Globus pallidus (tissue), 1 donor: ENCODE results near the gene HHAT.
"Not testable (repeated sequence)": the region's sequence is repeated elsewhere in the genome, so short reads cannot be mapped to it uniquely, and the experiment has no call there.

Experiments
- DNase-seq: peaks from one replicate; pipeline ENCODE4 v3.0.0-alpha.2; 2015; ENCODE audit warnings: low spot score

The HHAT gene

DNA sequence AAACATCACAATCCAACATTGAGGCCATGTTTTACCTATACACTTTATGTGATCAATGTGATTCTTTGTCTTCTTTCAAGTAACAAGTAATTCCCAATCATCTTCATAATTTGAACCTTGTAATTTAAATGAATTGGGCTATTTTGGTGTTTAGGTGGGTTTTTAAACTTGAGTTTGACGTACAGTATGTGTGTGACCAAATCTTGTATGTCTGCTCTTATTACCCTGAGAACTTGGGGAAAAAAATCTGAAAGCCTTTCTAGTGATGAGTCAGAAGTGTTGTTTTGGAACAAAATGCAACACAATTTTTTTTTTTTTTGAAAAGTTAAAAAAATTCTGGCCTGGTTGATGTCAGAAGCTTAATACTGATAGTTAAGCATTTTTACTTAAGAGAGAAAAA lies 68.5 kb downstream of the HHAT start:
- no peak for DNase-seq

DNA sequence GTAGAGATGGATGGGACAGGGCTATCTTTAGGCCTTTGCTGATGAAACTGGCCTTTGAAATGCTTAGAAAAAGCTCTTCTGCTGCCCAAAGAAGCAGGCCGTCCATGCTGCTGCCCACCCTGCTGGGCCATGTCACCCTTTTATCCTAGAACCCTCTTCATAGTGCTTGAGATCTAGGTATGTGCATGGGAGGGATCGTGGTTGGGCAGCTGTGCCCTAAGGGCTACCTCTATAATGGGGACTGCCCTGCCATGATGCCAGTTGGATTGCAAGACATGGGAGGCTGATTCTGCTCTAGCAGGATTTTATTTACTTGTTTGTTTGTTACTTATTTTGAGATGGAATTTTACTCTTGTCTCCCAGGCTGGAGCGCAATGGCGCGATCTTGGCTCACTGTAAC lies 69.0 kb downstream of the HHAT start:
- no peak for DNase-seq

DNA sequence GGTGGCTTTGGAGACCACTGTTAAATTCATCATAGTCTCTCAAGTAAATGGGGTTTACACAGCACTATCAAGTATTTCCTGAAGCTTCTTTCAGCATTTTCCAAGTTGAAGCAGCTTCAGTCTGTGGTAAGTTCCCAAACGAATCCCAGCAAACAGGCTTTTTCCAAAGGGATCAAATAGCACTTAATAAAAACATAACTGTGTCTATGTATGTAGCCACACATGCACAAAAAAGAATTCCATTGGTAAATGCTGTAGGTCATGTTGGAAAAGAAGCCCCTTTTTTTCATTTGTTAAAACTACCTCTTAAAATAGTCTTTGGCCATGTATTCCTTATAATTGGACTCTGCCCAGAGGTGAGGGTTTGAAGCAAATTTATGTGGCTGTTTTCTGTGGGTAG lies 69.8 kb downstream of the HHAT start:
- no peak for DNase-seq

- DNase-seq = peak; percentile 74
Measured at GRCh38 chr1:210400043-210400840, 71.5 kb downstream of the HHAT start.

- no peak for DNase-seq
Measured at GRCh38 chr1:210402560-210402959, 73.9 kb downstream of the HHAT start.

DNA sequence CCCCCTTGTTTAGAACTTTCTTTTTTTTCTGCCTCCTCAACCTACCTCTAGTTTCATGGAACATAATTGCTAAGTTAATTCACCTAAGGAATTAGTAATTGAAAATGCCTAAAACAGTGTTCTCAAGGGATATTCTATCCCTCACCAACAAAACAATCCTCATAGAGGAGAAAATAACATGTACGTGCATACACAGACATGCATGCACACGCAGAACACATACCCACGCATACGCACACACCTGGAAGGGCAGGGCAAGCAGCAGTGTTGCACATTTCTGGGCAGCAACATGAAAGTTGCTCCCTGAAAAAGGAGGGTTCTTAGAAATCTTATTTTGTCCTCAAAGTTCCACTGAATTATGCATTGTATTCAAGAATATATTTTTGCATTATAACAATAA lies 76.6 kb downstream of the HHAT start:
- no peak for DNase-seq

GRCh38 chr1:210406341-210406740 lies 77.6 kb downstream of the HHAT start:
- DNase-seq = not testable (repeated sequence)

DNA sequence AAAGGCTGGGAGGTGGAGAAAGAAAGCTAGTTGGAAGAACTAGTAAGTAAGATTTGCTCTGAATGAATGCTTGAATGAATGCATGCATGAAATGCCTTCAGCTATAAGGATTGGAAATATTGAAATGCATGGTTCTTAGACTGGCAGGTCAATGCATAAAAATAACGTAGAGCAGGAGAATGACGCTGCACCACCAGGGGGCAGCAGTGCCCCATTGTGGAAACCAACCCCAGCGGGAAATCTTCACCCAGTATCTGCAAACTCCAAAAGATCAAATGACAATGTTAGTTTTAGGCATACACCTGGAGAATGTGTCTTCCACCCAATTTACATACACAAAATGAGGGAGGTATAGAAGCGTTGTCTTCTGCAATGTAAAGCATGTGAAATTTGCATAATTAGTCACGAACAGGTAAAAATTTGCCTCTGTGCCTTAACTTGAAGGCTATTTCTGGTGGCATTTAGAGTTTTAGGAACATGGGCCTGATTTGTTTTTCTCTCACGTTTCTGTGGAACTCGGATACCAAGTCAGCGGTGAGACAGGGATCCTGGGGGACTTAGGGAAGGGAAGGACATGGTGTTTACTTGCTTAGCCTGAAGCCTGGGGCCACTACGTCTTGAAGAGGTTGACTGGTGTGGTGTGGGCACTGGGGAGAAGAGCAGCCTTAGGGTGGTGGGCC lies 78.6 kb downstream of the HHAT start:
- peak; percentile 67 for DNase-seq

DNA sequence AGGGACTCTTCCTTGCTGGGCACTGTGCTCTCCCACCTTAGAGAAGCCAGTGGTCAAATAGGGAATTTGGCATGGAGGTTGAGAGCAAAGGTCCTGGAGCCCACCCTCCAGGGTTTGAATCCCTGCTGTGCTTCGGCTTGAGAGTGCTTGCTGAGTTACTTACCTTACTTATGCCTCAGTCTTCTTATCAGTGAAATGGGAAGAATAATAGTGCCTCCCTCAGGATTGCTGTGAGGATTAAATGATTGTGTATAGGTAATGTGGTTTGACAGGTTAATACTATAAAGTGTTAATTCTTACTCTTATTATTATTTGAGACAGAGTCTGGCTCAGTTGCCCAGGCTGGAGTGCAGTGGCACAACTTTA lies 79.2 kb downstream of the HHAT start:
- no peak for DNase-seq

GRCh38 chr1:210412240-210412639 lies 83.5 kb downstream of the HHAT start:
- no peak for DNase-seq

DNA sequence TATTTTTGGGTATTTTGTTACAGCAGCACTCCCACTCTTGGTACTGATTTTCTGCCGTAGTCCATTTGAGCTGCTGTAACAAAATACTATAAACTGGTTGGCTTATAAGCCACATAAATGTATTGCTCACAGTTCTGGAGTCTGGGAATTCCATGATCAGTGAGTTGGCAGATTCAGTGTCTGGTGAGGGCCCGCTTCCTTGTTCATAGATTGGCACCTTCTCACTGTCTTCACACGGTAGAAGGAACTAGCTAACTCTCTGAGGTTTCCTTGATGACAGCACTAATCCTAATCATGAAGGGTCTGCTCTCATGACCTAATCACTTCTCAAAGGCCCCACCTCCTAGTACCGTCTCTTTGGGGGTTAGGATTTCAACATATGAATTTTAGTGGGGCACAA lies 85.2 kb downstream of the HHAT start:
- no peak for DNase-seq

DNA sequence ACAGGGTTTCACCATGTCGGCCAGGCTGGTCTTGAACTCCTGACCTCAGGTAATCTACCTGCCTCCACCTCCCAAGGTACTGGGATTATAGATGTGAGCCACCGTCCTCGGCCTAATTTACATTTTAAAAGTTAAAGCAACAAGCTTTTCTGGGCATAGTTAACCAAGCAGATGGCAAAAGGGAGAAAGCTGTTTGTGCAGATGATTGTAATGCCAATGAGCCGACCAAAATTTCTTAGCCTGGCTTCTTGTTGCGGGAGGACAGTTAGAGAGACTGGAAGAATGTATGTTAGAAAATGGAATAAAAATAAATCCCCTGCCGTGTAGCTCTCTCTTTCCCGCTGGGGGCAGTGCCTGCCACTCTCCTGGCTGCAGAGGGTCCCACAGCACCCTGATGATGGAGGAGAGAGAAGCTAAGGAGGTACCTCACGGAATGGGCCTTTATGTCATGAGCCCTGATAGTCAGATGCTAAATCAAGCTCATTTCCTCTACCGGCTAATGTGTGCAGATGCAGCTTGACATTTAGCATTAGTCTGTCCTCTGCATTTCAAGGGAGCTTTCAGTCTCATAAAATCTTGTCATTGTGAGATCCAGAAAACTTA lies 87.2 kb downstream of the HHAT start:
- DNase-seq = no peak

GRCh38 chr1:210416681-210417080 lies 88.0 kb downstream of the HHAT start:
- DNase-seq = no peak

DNA sequence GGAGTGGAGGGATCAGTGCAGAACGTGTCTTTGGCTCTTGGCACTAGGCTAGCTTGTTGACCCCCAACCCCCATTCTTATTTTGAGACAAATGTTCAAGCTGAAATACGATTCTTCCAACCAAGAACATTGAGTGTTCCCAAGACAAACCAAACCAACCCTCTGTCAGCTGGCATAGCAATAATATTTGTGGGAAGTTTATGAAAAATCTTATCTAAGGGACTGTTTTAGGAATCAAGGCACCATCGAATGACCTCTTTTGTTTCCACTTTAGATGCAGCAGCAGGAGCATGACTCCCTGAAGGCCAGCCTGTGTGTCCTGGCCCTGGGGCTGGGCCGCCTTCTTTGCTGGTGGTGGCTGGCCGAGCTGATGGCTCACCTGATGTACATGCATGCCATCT lies 89.2 kb downstream of the HHAT start:
- no peak for DNase-seq

DNA sequence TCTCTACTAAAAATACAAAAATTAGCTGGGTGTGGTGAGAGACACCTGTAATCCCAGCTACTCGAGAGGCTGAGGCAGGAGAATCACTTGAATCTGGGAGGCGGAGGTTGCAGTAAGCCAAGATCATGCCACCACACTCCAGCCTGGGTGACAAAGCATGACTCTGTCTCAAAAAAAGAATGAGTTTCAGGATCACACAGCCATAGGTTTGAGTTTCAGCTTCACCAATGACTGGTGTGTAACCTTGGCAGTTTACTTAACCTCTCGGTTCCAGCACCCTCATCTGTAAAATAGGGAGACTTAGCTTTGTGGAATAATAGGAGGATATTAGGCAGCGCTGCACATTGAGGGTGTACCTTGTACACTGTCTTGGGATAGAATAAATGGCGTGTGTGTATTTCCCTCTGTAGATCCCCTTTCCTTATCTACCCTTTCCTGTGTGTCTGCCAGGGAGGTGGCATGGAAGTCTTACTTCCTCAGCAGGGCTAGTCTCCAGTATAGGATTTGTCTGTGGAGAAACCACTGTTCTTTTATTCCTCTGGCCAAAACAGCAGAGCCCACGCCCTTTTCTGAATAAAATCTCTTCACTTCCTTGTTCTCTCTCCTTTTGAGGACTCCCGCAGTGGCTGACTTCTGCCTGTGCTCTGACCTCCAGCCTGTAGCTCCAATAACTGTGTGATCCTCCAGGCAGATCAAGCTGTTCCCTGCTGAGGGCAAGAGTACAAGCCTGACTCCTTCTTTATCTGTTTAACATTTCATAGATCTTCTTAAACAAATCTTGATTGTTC lies 90.4 kb downstream of the HHAT start:
- no peak for DNase-seq

- not testable (repeated sequence) for DNase-seq
Measured at GRCh38 chr1:210426696-210427095, 98.0 kb downstream of the HHAT start.

GRCh38 chr1:210428696-210429095 lies 100.0 kb downstream of the HHAT start:
- DNase-seq = no peak

GRCh38 chr1:210434223-210434622 lies 105.5 kb downstream of the HHAT start:
- DNase-seq = no peak

DNA sequence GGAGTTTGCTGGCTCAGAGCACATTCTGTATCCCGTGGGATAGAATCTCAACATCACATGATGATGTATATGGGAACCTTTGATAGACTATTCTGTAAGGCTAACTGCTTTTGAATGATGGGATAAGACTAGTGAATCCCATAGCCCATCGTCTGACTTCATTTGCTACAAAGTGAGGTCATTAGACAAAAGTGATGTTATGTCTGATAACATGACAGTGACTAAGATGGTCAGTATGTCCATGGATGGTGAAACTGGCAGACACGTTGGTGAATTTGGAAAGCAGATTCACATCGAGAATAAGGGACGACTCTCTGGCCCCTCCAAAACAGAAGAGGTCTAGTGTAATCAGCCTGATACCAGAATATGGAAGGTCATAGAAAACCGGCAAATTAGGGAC lies 108.4 kb downstream of the HHAT start:
- DNase-seq = no peak

DNA sequence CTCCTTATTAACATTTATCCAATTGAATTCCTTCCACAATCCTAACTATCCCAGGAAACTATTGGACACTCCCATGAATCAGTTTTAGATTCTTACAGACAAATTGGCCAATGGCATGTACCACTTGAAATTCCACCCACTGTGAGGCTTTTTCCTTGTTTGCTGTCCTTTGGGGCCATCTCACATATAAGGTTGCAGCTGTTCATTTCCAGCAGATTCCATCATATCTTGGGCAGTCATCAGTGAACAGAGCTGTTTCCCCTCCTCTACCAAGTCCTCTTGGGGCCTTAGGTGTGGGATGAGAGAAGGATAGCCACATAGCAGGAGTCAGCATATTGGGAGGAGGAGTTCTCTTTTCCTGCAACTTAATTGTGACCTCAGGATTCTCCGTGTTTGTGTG lies 109.1 kb downstream of the HHAT start:
- DNase-seq = no peak

- DNase-seq = no peak
Measured at GRCh38 chr1:210438928-210439841, 110.5 kb downstream of the HHAT start.
